ENCODE data around the gene ANGPTL1.

The ANGPTL1 gene

DNA sequence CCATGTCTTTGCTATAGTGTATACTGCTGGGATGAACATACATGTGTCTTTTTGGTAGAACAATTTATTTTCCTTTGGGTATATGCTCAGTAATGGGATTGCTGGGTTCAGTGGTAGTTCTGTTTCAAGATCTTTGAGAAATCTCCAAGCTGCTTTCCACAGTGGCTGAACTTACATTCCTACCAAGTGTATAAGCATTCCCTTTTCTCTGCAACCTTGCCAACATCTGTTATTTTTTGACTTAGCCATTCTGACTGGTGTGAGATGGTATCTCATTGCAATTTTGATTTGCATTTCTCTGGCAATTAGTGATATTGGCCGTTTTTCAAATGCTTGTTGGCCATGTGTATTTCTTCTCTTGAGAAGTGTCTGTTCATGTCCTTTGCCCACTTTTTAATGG, 37.5 kb upstream of the ANGPTL1 start:
- no peak for DNase-seq (ENCODE audit: low spot score)
- TF ChIP-seq, protein P1, sequence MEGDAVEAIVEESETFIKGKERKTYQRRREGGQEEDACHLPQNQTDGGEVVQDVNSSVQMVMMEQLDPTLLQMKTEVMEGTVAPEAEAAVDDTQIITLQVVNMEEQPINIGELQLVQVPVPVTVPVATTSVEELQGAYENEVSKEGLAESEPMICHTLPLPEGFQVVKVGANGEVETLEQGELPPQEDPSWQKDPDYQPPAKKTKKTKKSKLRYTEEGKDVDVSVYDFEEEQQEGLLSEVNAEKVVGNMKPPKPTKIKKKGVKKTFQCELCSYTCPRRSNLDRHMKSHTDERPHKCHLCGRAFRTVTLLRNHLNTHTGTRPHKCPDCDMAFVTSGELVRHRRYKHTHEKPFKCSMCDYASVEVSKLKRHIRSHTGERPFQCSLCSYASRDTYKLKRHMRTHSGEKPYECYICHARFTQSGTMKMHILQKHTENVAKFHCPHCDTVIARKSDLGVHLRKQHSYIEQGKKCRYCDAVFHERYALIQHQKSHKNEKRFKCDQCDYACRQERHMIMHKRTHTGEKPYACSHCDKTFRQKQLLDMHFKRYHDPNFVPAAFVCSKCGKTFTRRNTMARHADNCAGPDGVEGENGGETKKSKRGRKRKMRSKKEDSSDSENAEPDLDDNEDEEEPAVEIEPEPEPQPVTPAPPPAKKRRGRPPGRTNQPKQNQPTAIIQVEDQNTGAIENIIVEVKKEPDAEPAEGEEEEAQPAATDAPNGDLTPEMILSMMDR (IDR thresholded peaks at IDR 0.05; ENCODE audit: extremely low read depth, missing control alignments), result no peak

DNA sequence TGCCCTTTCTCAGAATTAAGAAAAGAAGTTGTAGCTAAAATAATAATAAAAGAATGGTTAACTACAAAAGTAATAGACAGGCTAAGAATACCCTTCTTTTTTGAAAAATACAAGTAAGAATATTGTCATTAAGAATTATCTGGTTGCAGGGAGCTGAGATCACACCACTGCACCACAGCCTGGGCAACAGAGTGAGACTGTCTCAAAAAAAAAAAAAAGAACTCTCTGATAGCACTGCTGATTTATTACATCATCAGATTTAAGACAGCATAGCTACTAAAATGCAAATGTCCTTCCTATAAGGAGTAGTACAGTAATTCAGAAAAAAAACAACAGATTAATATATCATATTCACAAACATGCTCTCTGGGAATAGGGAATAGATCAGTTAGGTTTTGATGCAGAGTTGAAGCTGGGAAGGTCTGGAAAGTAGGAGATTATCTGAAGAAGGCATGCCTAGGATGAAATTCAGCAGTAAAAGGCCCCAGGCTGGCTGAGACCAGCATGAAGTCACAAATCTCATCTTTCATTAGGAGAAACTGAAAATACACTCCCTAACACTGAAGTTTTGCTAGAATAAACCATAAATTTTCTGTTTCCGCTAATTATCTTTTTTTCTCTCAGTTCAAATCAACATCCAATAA, 30.7 kb upstream of the ANGPTL1 start:
- no peak for DNase-seq (ENCODE audit: low spot score)
- TF ChIP-seq, protein P1 (IDR thresholded peaks at IDR 0.05; ENCODE audit: extremely low read depth, missing control alignments), result no peak

DNA sequence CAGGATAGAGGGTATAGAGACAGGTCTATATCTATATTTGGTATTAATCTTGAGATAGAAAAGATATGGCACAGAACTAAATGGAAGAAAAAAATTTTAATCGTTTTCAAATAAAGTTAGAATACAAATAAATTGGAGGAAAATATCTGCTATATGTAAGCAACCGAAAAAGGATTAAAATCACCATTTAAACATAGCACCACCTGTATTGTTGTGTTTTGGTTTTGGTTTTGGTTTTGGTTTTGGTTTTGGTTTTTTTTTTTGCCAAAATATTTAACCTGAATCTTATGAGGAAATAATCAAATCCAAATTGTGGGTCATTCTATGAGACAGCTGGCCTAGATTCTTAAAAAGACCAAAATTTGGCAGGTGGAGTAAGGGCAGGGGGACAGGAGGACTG, 28.5 kb upstream of the ANGPTL1 start:
- DNase-seq (ENCODE audit: low spot score), result no peak
- TF ChIP-seq, protein P1 (IDR thresholded peaks at IDR 0.05; ENCODE audit: extremely low read depth, missing control alignments), result no peak

DNA sequence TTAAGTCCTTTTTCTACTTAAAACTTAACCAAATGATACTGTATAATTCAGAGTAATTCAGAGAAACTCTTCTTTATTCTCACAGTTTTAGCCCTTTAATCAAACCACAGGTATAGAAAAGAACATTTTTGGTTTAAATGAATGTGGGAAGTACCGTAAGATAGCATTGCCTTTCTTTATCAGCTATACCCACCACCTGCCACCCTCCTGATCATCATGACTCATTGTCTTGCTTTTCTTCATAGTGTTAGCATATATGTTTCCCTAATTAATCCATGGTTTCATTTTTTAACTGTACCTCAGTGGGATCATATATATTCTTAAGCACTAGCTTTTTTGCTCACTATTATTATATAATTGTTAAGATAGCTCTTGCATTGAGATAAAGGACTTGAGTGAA, 27.5 kb upstream of the ANGPTL1 start:
- DNase-seq (ENCODE audit: low spot score), result no peak
- TF ChIP-seq, protein P1 (IDR thresholded peaks at IDR 0.05; ENCODE audit: extremely low read depth, missing control alignments), result no peak

DNA sequence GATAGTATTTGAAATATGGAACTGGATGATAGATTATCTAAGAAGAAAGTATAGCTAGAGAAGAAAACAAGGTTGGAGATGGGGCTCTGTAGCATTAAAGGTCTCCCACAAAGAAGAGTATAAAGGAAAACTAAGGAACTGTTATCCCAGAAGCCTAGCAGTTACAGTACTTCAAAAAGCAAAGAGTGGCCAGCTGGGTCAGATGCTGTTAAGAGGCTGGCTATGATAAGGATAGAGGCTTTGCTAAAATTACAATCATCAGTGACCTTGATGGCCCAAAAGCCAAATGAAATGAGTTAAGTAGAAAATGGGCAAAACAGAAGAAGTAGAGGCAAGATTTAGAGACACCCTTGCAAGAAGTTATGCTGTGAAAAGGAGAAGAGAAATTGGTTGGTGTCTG, 25.1 kb upstream of the ANGPTL1 start:
- TF ChIP-seq, protein P1 (IDR thresholded peaks at IDR 0.05; ENCODE audit: extremely low read depth, missing control alignments), result no peak

DNA sequence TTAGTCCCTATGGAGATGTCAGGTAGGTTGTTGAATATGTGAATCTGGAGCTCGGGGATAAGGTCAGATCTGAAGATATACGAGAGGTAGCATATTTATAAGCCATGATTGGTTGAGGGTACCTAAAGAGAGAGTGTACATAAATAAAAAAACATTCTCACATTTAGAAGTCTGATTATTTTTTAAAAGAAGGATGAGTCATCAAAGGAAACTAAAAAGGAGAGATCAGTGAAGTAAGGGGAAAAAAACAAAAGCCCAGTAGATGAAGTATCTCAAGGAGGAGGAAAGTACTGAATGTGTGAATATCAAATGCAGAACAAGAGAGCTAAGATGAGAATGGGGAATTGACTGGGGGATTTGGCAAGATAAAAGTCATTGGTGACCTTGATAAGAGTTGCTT, 15.7 kb upstream of the ANGPTL1 start:
- TF ChIP-seq, protein P1 (IDR thresholded peaks at IDR 0.05; ENCODE audit: extremely low read depth, missing control alignments), result no peak
- no peak for DNase-seq (ENCODE audit: low spot score)

More for the DNA sequence above, 25.1 kb upstream of the ANGPTL1 start:
- DNase-seq (ENCODE audit: low spot score), result no peak

DNA sequence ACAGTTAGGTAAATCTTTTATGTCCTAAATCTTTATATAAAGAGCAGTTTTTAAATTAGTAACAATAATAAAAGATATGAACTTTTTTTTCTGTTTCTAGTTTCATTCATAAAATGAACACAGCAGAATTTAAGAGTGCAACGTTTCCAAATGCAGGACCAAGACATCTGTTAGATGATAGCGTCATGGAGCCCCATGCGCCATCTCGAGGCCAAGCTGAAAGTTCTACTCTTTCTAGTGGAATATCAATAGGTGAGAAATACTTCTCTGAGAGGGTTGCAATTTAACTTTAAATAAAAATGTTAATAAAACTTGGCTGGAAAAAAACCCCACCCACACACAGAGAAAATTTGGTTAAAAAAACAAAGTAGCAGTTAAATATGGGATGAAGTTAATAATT, 15.0 kb upstream of the ANGPTL1 start:
- TF ChIP-seq, protein P1 (IDR thresholded peaks at IDR 0.05; ENCODE audit: extremely low read depth, missing control alignments), result no peak
- DNase-seq (ENCODE audit: low spot score), result no peak

All from GM20000 (cell line).